H1 (cell line): Measurements from ENCODE around the gene PTCH1.

Experiments used
- BCL11A ChIP-seq, 2 experiments: IDR thresholded peaks; one replicate each; pipeline ENCODE4 v1.6.1; 2011; ENCODE audit warnings: low read depth in 2 of 2, low read length in 2 of 2, mild to moderate bottlenecking in 2 of 2
- CEBPB ChIP-seq: IDR thresholded peaks from 2 replicates; pipeline ENCODE4 v1.6.1; 2012; ENCODE audit warnings: low read depth, low read length
- CREB1 ChIP-seq: IDR thresholded peaks from 2 replicates; pipeline ENCODE4 v1.6.1; 2012; ENCODE audit warnings: inconsistent platforms
- CTCF ChIP-seq, 3 experiments: IDR thresholded peaks; 1 replicate in 2 of 3; 2 replicates in 1 of 3; pipeline versions ENCODE4 v1.5.1 to v1.6.1; 2011; ENCODE audit warnings: low read length in 3 of 3, mild to moderate bottlenecking in 3 of 3, inconsistent platforms in 2 of 3, low read depth in 1 of 3, moderate library complexity in 1 of 3; ENCODE audit not compliant: insufficient read depth in 1 of 3; ENCODE audit errors: control extremely low read depth in 1 of 3
- EZH2 ChIP-seq: fragments of 200-600 bp; sonication (generic); IDR thresholded peaks from 2 replicates; pipeline ENCODE4 v1.7.1; 2012; ENCODE audit warnings: low read depth, mild to moderate bottlenecking, moderate library complexity, low read length, inconsistent platforms; ENCODE audit not compliant: severe bottlenecking
- POLR2AphosphoS5 ChIP-seq: IDR thresholded peaks from 2 replicates; pipeline ENCODE4 v1.6.1; 2011; ENCODE audit warnings: low read depth, low read length
- RXRA ChIP-seq: IDR thresholded peaks from 2 replicates; pipeline ENCODE4 v1.6.1; 2011; ENCODE audit warnings: low read depth, mild to moderate bottlenecking, low read length, moderate library complexity; ENCODE audit not compliant: insufficient read depth
- SIN3A ChIP-seq, 2 experiments: IDR thresholded peaks in 1 of 2; conservative IDR thresholded peaks in 1 of 2; 2 replicates each; pipeline ENCODE4 v1.6.1; 2011 to 2012; ENCODE audit warnings: low read length in 2 of 2, improper control_type of control experiment in 1 of 2, low read depth in 1 of 2, mild to moderate bottlenecking in 1 of 2

GRCh38 chr9:95399261-95399660 is 117.5 kb downstream of the PTCH1 start:
- no peak for TF ChIP-seq BCL11A (IDR thresholded peaks at IDR 0.05; ENCODE audit: low read depth in 2 of 2, low read length in 2 of 2)
- TF ChIP-seq CTCF (IDR thresholded peaks at IDR 0.05; ENCODE audit: control extremely low read depth in 1 of 3, insufficient read depth in 1 of 3, low read depth in 1 of 3, low read length in 3 of 3), result no peak
- no peak for TF ChIP-seq CREB1
- TF ChIP-seq SIN3A (conservative IDR thresholded peaks at IDR 0.05 in 1 of 2, IDR thresholded peaks at IDR 0.05 in 1 of 2; ENCODE audit: low read depth in 1 of 2, low read length in 2 of 2), result no peak
- no peak for TF ChIP-seq CEBPB
- no peak for TF ChIP-seq EZH2
- TF ChIP-seq POLR2AphosphoS5, result no peak
- TF ChIP-seq RXRA, result no peak
